ENCODE measurements around the gene IFI27.

IFI27 gene

DNA sequence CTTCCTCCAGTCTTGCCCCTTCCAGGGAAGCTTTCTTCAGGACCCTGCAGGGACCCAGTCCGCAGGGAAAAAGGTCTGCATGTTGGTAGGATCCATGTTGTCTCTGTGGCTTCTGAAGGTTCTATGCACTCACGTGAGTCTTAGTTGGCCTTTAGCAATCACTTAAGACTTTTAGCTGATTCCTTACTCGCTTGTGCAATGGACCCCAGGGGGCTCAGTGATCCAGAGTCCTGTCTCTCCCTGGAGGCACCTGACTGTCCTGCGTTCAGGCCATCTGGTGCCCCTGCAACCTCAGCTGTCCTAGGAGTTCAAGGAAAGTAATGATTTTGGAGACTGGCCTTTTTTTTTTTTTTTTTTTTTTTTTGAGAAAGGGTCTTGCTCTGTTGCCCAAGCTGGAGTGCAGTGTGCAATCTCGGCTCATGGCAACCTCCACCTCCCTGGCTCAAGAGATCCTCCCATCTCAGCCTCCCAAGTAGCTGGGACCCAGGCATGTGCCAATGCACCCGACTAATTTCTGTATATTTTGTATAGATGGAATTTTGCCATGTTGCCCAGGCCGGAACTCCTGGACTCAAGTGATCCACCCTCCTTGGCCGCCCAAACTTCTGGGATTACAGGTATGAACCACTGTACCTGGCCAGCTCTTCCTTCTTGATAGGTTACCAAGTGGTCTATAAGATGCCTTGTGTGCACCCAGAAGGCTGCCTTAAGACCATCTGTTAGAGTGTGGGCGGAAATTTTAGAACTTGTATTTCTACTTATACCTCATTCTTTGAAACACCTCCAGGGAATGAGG is 14.2 kb downstream of the IFI27 start:
- ChIA-PET POLR2A (no interaction called here), CTCF (interaction anchor here (0.5 to 1.4 kb wide), 3 partner anchors 11 to 103 kb away, joined by 3 to 6 read pairs (median 3); no protein-coding TSS in a partner anchor)
- Histone ChIP-seq H3K36me3 (ENCODE audit: control insufficient read depth in 2 of 2, insufficient read depth in 1 of 2, low read length in 2 of 2) (no peaks in the 10 kb centered on the region), H3K4me3 (ENCODE audit: low read depth, low read length) (no peak overlapping the region), H3K9me3 (ENCODE audit: control insufficient read depth, insufficient read depth, low read depth, low read length) (no peaks in the 10 kb centered on the region), H3K4me1 (ENCODE audit: control insufficient read depth, insufficient read depth, low read length) (no peaks in the 10 kb centered on the region), H3K27ac (ENCODE audit: extremely low read depth, low read depth, low read length) (no peak overlapping the region)
- TF ChIP-seq ZNF600 (tag by site-specific recombination; IDR thresholded peaks at IDR 0.05), result no peak
- no peak for TF ChIP-seq ZNF777 (tag by site-specific recombination; IDR thresholded peaks at IDR 0.05; ENCODE audit: borderline replicate concordance)
- no peak for TF ChIP-seq ZSCAN23 (tag by site-specific recombination; IDR thresholded peaks at IDR 0.05)
- TF ChIP-seq ZNF239 (tag by site-specific recombination; IDR thresholded peaks at IDR 0.05), result no peak
- TF ChIP-seq ZNF792 (tag by site-specific recombination; IDR thresholded peaks at IDR 0.05), result no peak
- no peak for TF ChIP-seq ZNF629 (tag by site-specific recombination; IDR thresholded peaks at IDR 0.05)
- TF ChIP-seq ZFHX2 (tag by site-specific recombination; conservative IDR thresholded peaks at IDR 0.05), result no peak
- no peak for TF ChIP-seq RBAK (tag by site-specific recombination; IDR thresholded peaks at IDR 0.05)

GRCh38 chr14:94125659-94126418 is 15.3 kb downstream of the IFI27 start:
- ChIA-PET CTCF (interaction anchor here (0.6 to 1.4 kb wide), 2 partner anchors 11 to 54 kb away, joined by 3 to 6 read pairs; no protein-coding TSS in a partner anchor), POLR2A (no interaction called here)
- TF ChIP-seq ZNF157 (tag by site-specific recombination; IDR thresholded peaks at IDR 0.05) (no peak), SP7 (tag by site-specific recombination; IDR thresholded peaks at IDR 0.05) (no peak), KLF8 (tag by site-specific recombination; IDR thresholded peaks at IDR 0.05) (no peak), KLF7 (tag by site-specific recombination; IDR thresholded peaks at IDR 0.05; ENCODE audit: borderline replicate concordance) (no peak), ZNF366 (tag by site-specific recombination; conservative IDR thresholded peaks at IDR 0.05) (no peak), MZF1 (tag by site-specific recombination; IDR thresholded peaks at IDR 0.05; ENCODE audit: borderline replicate concordance) (no peak), ZNF433 (tag by site-specific recombination; IDR thresholded peaks at IDR 0.05; ENCODE audit: low read depth) (no peak), ZNF510 (tag by site-specific recombination; IDR thresholded peaks at IDR 0.05; ENCODE audit: insufficient replicate concordance) (no peak), ZNF544 (tag by site-specific recombination; IDR thresholded peaks at IDR 0.05) (no peak), ZNF211 (tag by site-specific recombination; IDR thresholded peaks at IDR 0.05; ENCODE audit: low read depth) (no peak), ZNF423 (tag by site-specific recombination; IDR thresholded peaks at IDR 0.05) (no peak), ZNF558 (tag by site-specific recombination; IDR thresholded peaks at IDR 0.05) (no peak)
- TF ChIP-seq, protein P1, sequence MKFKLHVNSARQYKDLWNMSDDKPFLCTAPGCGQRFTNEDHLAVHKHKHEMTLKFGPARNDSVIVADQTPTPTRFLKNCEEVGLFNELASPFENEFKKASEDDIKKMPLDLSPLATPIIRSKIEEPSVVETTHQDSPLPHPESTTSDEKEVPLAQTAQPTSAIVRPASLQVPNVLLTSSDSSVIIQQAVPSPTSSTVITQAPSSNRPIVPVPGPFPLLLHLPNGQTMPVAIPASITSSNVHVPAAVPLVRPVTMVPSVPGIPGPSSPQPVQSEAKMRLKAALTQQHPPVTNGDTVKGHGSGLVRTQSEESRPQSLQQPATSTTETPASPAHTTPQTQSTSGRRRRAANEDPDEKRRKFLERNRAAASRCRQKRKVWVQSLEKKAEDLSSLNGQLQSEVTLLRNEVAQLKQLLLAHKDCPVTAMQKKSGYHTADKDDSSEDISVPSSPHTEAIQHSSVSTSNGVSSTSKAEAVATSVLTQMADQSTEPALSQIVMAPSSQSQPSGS (tag by site-specific recombination; IDR thresholded peaks at IDR 0.05; ENCODE audit: low read depth), result no peak
- peaks cover 3% of the 10 kb centered on the region; the same call in 1 of the 2 replicates for H3K4me1 ChIP-seq (ENCODE audit: control insufficient read depth, insufficient read depth, low read length)
- H3K9me3 ChIP-seq (ENCODE audit: control insufficient read depth, insufficient read depth, low read depth, low read length), result no peaks in the 10 kb centered on the region
- no peak overlapping the region for H3K27ac ChIP-seq (ENCODE audit: extremely low read depth, low read depth, low read length)
- no peak overlapping the region for H3K4me3 ChIP-seq (ENCODE audit: low read depth, low read length)
- no peaks in the 10 kb centered on the region for H3K36me3 ChIP-seq (ENCODE audit: control insufficient read depth in 2 of 2, insufficient read depth in 1 of 2, low read length in 2 of 2)

GRCh38 chr14:94126419-94126677 is 15.8 kb downstream of the IFI27 start:
- CTCF ChIA-PET, result no interaction called here

More at GRCh38 chr14:94126419-94126677, 15.8 kb downstream of the IFI27 start:
- POLR2A ChIA-PET, result no interaction called here
- Histone ChIP-seq H3K4me3 (ENCODE audit: low read depth, low read length) (no peak overlapping the region), H3K9me3 (ENCODE audit: control insufficient read depth, insufficient read depth, low read depth, low read length) (no peaks in the 10 kb centered on the region), H3K36me3 (ENCODE audit: control insufficient read depth in 2 of 2, insufficient read depth in 1 of 2, low read length in 2 of 2) (no peaks in the 10 kb centered on the region), H3K4me1 (ENCODE audit: control insufficient read depth, insufficient read depth, low read length) (peaks cover 3% of the 10 kb centered on the region; the same call in 1 of the 2 replicates), H3K27ac (ENCODE audit: extremely low read depth, low read depth, low read length) (no peak overlapping the region)
- TF ChIP-seq HOXA7 (CRISPR knock-in tag; IDR thresholded peaks at IDR 0.05; ENCODE audit: borderline replicate concordance) (no peak), SP3 (tag by site-specific recombination; IDR thresholded peaks at IDR 0.05) (no peak)

Measured in HEK293 (cell line).